HEK293 (cell line): ENCODE results near the gene RCOR2.
A peak's percentile ranks its signal among the peaks of the same experiment; 100 is the strongest.

Experiments
- CTCF ChIA-PET: fragments of 350-600 bp; formaldehyde crosslinking; extraction: SDS; loops from one replicate; lab custom pipeline; 2021; ENCODE audit warnings: antibody characterized with exemption; lab: Yijun Ruan, JAX
- POLR2A ChIA-PET: fragments of 300-600 bp; formaldehyde crosslinking; extraction: SDS; loops from one replicate; lab custom pipeline; 2020; ENCODE audit warnings: antibody characterized with exemption, inconsistent platforms; lab: Yijun Ruan, JAX
- H3K27ac ChIP-seq: fragments of 200-500 bp; sonication (Bioruptor generic); 2 replicates; pipeline ENCODE4 v1.5.1; 2014; ENCODE audit warnings: low read depth, low read length, control low read depth, inconsistent platforms; ENCODE audit errors: extremely low read depth
- H3K36me3 ChIP-seq, 2 experiments: fragments of 200-500 bp in 1 of 2; sonication (Bioruptor generic) in 1 of 2; 1 replicate in 1 of 2; 2 replicates in 1 of 2; pipeline ENCODE4 v1.5.1; 2014 to 2017; ENCODE audit warnings: inconsistent platforms in 2 of 2, low read length in 2 of 2; ENCODE audit not compliant: control insufficient read depth in 2 of 2, insufficient read depth in 1 of 2
- H3K4me1 ChIP-seq: fragments of 200-500 bp; sonication (Bioruptor generic); 2 replicates; pipeline ENCODE4 v1.5.1; 2014; ENCODE audit warnings: mild to moderate bottlenecking, low read length, inconsistent platforms; ENCODE audit not compliant: control insufficient read depth, insufficient read depth
- H3K4me3 ChIP-seq: 2 replicates; pipeline ENCODE4 v1.5.1; 2011; ENCODE audit warnings: low read depth, mild to moderate bottlenecking, control low read depth, low read length, moderate library complexity
- H3K9me3 ChIP-seq: fragments of 200-500 bp; sonication (Bioruptor generic); 2 replicates; pipeline ENCODE4 v1.5.1; 2014; ENCODE audit warnings: low read depth, low read length, inconsistent platforms; ENCODE audit not compliant: control insufficient read depth, insufficient read depth
- FEZF1 ChIP-seq: fragments of 450-650 bp; formaldehyde crosslinking; IDR thresholded peaks from 2 replicates; pipeline ENCODE4 v1.5.1; 2016; ENCODE audit warnings: missing biosample characterization, missing genetic modification characterization
- MZF1 ChIP-seq: fragments of 450-650 bp; formaldehyde crosslinking; IDR thresholded peaks from 2 replicates; pipeline ENCODE4 v1.5.1; 2017; ENCODE audit warnings: missing biosample characterization, missing genetic modification characterization, borderline replicate concordance
- OSR2 ChIP-seq: fragments of 450-650 bp; formaldehyde crosslinking; IDR thresholded peaks from 2 replicates; pipeline ENCODE4 v1.5.1; 2016; ENCODE audit warnings: missing biosample characterization, missing genetic modification characterization
- PRDM4 ChIP-seq: fragments of 450-650 bp; formaldehyde crosslinking; IDR thresholded peaks from 2 replicates; pipeline ENCODE4 v1.5.1; 2017; ENCODE audit warnings: missing biosample characterization, missing genetic modification characterization
- RBAK ChIP-seq: fragments of 450-650 bp; formaldehyde crosslinking; IDR thresholded peaks from 2 replicates; pipeline ENCODE4 v1.5.1; 2016; ENCODE audit warnings: missing biosample characterization, missing genetic modification characterization
- WT1 ChIP-seq: fragments of 450-650 bp; formaldehyde crosslinking; IDR thresholded peaks from 2 replicates; pipeline ENCODE4 v1.5.1; 2016; ENCODE audit warnings: missing biosample characterization, missing genetic modification characterization
- ZBTB17 ChIP-seq: fragments of 450-650 bp; formaldehyde crosslinking; IDR thresholded peaks from 2 replicates; pipeline ENCODE4 v1.5.1; 2016; ENCODE audit warnings: missing biosample characterization, missing genetic modification characterization
- ZBTB26 ChIP-seq: fragments of 450-650 bp; formaldehyde crosslinking; optimal IDR thresholded peaks from 2 replicates; pipeline ENCODE3; 2016; ENCODE audit warnings: missing biosample characterization, mild to moderate bottlenecking, missing genetic modification characterization
- ZNF121 ChIP-seq: fragments of 450-650 bp; formaldehyde crosslinking; IDR thresholded peaks from 2 replicates; pipeline ENCODE4 v1.5.1; 2016; ENCODE audit warnings: missing biosample characterization, missing genetic modification characterization
- ZNF155 ChIP-seq: fragments of 450-650 bp; formaldehyde crosslinking; IDR thresholded peaks from 2 replicates; pipeline ENCODE4 v1.5.1; 2016; ENCODE audit warnings: missing biosample characterization, missing genetic modification characterization
- ZNF18 ChIP-seq: fragments of 450-650 bp; formaldehyde crosslinking; IDR thresholded peaks from 2 replicates; pipeline ENCODE4 v1.5.1; 2016; ENCODE audit warnings: missing biosample characterization, missing genetic modification characterization
- ZNF184 ChIP-seq: fragments of 450-650 bp; IDR thresholded peaks from 2 replicates; pipeline ENCODE4 v1.5.1; 2018; ENCODE audit warnings: missing biosample characterization, mild to moderate bottlenecking, missing genetic modification characterization
- ZNF239 ChIP-seq: fragments of 450-650 bp; formaldehyde crosslinking; IDR thresholded peaks from 2 replicates; pipeline ENCODE4 v1.5.1; 2016; ENCODE audit warnings: missing biosample characterization, missing genetic modification characterization
- ZNF266 ChIP-seq: fragments of 450-650 bp; formaldehyde crosslinking; IDR thresholded peaks from 2 replicates; pipeline ENCODE4 v1.5.1; 2016; ENCODE audit warnings: missing biosample characterization, missing genetic modification characterization, low read depth
- ZNF274 ChIP-seq, 2 experiments: fragments of 200-500 bp in 1 of 2; fragments of 450-650 bp in 1 of 2; sonication (Bioruptor generic) in 1 of 2; formaldehyde crosslinking in 1 of 2; IDR thresholded peaks; 2 replicates each; pipeline versions ENCODE4 v1.5.1 to v1.6.1; 2014 to 2016; ENCODE audit warnings: borderline replicate concordance in 1 of 2, inconsistent platforms in 1 of 2, low read length in 1 of 2, missing biosample characterization in 1 of 2, missing genetic modification characterization in 1 of 2
- ZNF362 ChIP-seq: fragments of 450-650 bp; formaldehyde crosslinking; IDR thresholded peaks from 2 replicates; pipeline ENCODE4 v1.5.1; 2016; ENCODE audit warnings: missing biosample characterization, missing genetic modification characterization
- ZNF549 ChIP-seq: fragments of 450-650 bp; IDR thresholded peaks from 2 replicates; pipeline ENCODE4 v1.5.1; 2018; ENCODE audit warnings: missing biosample characterization, missing genetic modification characterization, mild to moderate bottlenecking, inconsistent platforms, moderate library complexity
- ZNF677 ChIP-seq: fragments of 450-650 bp; IDR thresholded peaks from 2 replicates; pipeline ENCODE4 v1.5.0; 2018; ENCODE audit warnings: missing biosample characterization, mild to moderate bottlenecking, missing genetic modification characterization, moderate library complexity
- ZNF701 ChIP-seq: fragments of 450-650 bp; formaldehyde crosslinking; IDR thresholded peaks from 2 replicates; pipeline ENCODE4 v1.5.1; 2016; ENCODE audit warnings: missing biosample characterization, missing genetic modification characterization
- ZNF704 ChIP-seq: fragments of 450-650 bp; formaldehyde crosslinking; IDR thresholded peaks from 2 replicates; pipeline ENCODE4 v1.5.1; 2016; ENCODE audit warnings: missing biosample characterization, missing genetic modification characterization
- ZNF792 ChIP-seq: fragments of 450-650 bp; formaldehyde crosslinking; IDR thresholded peaks from 2 replicates; pipeline ENCODE4 v1.5.1; 2016; ENCODE audit warnings: missing biosample characterization, missing genetic modification characterization
- ZNF843 ChIP-seq: fragments of 450-650 bp; formaldehyde crosslinking; IDR thresholded peaks from 2 replicates; pipeline ENCODE4 v1.5.1; 2016; ENCODE audit warnings: missing biosample characterization, missing genetic modification characterization
- TF ChIP-seq, protein P1 (sequence below): fragments of 450-650 bp; formaldehyde crosslinking; IDR thresholded peaks from 2 replicates; pipeline ENCODE4 v1.5.1; 2017; ENCODE audit warnings: missing biosample characterization, missing genetic modification characterization

Gene RCOR2

DNA sequence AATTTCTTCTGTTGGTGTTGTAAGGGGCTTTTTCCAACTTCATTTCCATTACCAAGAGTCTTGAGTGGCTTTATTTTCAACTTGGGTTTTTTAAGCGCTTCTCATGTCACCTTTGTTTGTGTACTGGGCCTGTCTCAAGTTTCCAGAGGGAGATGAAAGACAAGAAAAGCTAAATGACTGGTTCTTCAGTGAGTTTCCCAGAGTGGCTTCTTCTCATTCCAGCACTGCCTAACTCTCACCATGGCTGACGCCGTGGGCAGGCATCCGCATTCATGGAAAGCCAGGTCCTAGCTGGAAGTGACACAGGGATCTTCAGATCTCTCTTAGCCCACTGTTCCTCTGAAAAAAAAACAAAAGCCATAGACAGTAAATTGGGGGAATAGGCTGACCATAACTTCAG, 49.5 kb downstream of the RCOR2 start:
- ChIA-PET CTCF (interaction anchor here (1.1 to 1.4 kb wide), 2 partner anchors 11 to 78 kb away, joined by 3 to 6 read pairs; no protein-coding TSS in a partner anchor), POLR2A (interaction anchor here (1.6 kb wide), 1 partner anchor 29 kb away, joined by 5 read pairs; the partner anchor contains the start of gene MARK2)
- Histone ChIP-seq H3K4me3 (no peak overlapping the region), H3K27ac (no peak overlapping the region), H3K4me1 (peaks cover 20% of the 10 kb centered on the region), H3K9me3 (no peaks in the 10 kb centered on the region)
- no peak for TF ChIP-seq ZBTB26
- TF ChIP-seq, protein P1, sequence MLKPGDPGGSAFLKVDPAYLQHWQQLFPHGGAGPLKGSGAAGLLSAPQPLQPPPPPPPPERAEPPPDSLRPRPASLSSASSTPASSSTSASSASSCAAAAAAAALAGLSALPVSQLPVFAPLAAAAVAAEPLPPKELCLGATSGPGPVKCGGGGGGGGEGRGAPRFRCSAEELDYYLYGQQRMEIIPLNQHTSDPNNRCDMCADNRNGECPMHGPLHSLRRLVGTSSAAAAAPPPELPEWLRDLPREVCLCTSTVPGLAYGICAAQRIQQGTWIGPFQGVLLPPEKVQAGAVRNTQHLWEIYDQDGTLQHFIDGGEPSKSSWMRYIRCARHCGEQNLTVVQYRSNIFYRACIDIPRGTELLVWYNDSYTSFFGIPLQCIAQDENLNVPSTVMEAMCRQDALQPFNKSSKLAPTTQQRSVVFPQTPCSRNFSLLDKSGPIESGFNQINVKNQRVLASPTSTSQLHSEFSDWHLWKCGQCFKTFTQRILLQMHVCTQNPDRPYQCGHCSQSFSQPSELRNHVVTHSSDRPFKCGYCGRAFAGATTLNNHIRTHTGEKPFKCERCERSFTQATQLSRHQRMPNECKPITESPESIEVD (tag by site-specific recombination), result 0 out of 2 replicates have a peak, but pooled peaks have one; percentile 22
- TF ChIP-seq ZNF266, result no peak
- TF ChIP-seq, all 188 proteins: peak for 1
- no peaks in the 10 kb centered on the region for H3K36me3 ChIP-seq

GRCh38 chr11:63866211-63866610, 50.8 kb downstream of the RCOR2 start:
- POLR2A ChIA-PET, result no interaction called here
- Histone ChIP-seq H3K9me3 (no peaks in the 10 kb centered on the region), H3K36me3 (peaks cover 0 to 6% of the 10 kb centered on the region in 2 experiments; a peak in 1 of 3 replicates), H3K4me3 (no peak overlapping the region), H3K4me1 (peaks cover 20% of the 10 kb centered on the region), H3K27ac (no peak overlapping the region)
- CTCF ChIA-PET, result interaction anchor here (0.7 to 1.5 kb wide), 5 partner anchors 10 to 80 kb away, joined by 3 to 4 read pairs (median 3); no protein-coding TSS in a partner anchor
- no peak for TF ChIP-seq ZNF704
- no peak for TF ChIP-seq ZNF274 (IDR thresholded peaks at IDR 0.05; ENCODE audit: low read length)
- no peak for TF ChIP-seq ZNF274 (tag by site-specific recombination; IDR thresholded peaks at IDR 0.05; ENCODE audit: borderline replicate concordance)
- TF ChIP-seq ZNF184, result no peak
- no peak for TF ChIP-seq ZNF843 (tag by site-specific recombination)
- TF ChIP-seq, protein P1 (tag by site-specific recombination), result peak; percentile 91
- TF ChIP-seq WT1 (tag by site-specific recombination), result 0 out of 2 replicates have a peak, but pooled peaks have one; percentile 23
- peak; percentile 22; the same call in 1 of the 2 replicates for TF ChIP-seq ZBTB17 (tag by site-specific recombination)
- TF ChIP-seq OSR2 (tag by site-specific recombination), result peak; percentile 39
- TF ChIP-seq ZNF362 (tag by site-specific recombination), result peak; percentile 40; the same call in 1 of the 2 replicates
- no peak for TF ChIP-seq ZNF155 (tag by site-specific recombination)
- 0 out of 2 replicates have a peak, but pooled peaks have one; percentile 47 for TF ChIP-seq ZNF121
- 0 out of 2 replicates have a peak, but pooled peaks have one; percentile 22 for TF ChIP-seq ZNF18 (tag by site-specific recombination)
- no peak for TF ChIP-seq ZNF701 (tag by site-specific recombination)
- peak; percentile 97 for TF ChIP-seq PRDM4
- TF ChIP-seq RBAK (tag by site-specific recombination), result no peak
- peak; percentile 70 for TF ChIP-seq FEZF1
- TF ChIP-seq ZNF239 (tag by site-specific recombination), result no peak
- TF ChIP-seq ZNF792 (tag by site-specific recombination), result no peak
- no peak for TF ChIP-seq ZNF549 (tag by site-specific recombination)
- TF ChIP-seq MZF1 (tag by site-specific recombination), result no peak
- no peak for TF ChIP-seq ZNF677
